CMK (cell line): ENCODE data around the gene TICAM2.
A peak's percentile ranks its signal among the peaks of the same experiment; 100 is the strongest.

Experiments
- DNase-seq: peaks from one replicate; pipeline ENCODE4 v3.0.0-alpha.2; 2010; ENCODE audit warnings: low read depth

The TICAM2 gene

GRCh38 chr5:115568668-115569067, 33.6 kb downstream of the TICAM2 start:
- DNase-seq, result no peak

- DNase-seq, result no peak
These were observed 37.0 kb downstream of the TICAM2 start for GRCh38 chr5:115565233-115565632.

- DNase-seq, result no peak
These were observed 41.1 kb downstream of the TICAM2 start for GRCh38 chr5:115561176-115561575.

GRCh38 chr5:115559524-115559923, 42.8 kb downstream of the TICAM2 start:
- DNase-seq, result no peak

GRCh38 chr5:115558388-115558956, 43.8 kb downstream of the TICAM2 start:
- DNase-seq, result no peak

GRCh38 chr5:115557667-115558387, 44.5 kb downstream of the TICAM2 start:
- no peak for DNase-seq

GRCh38 chr5:115556276-115556675, 46.0 kb downstream of the TICAM2 start:
- DNase-seq, result no peak

GRCh38 chr5:115555084-115555633, 47.1 kb downstream of the TICAM2 start:
- no peak for DNase-seq

- no peak for DNase-seq
These were observed 49.2 kb downstream of the TICAM2 start for GRCh38 chr5:115553082-115553481.

- no peak for DNase-seq
These were observed 50.9 kb downstream of the TICAM2 start for GRCh38 chr5:115551415-115551814.

- DNase-seq, result no peak
These were observed 53.1 kb downstream of the TICAM2 start for GRCh38 chr5:115549154-115549553.

- DNase-seq, result no peak
These were observed 53.6 kb downstream of the TICAM2 start for GRCh38 chr5:115548683-115549082.

GRCh38 chr5:115545351-115545882, 56.9 kb downstream of the TICAM2 start:
- DNase-seq, result no peak

- peak; percentile 67 for DNase-seq
These were observed 57.6 kb downstream of the TICAM2 start, which contains the start of gene FEM1C for GRCh38 chr5:115544436-115545350. TSS of gene FEM1C (minus strand) at chr5:115544775. CDS start at chr5:115543493, 1,282 bp downstream.

- DNase-seq, result no peak
These were observed 58.2 kb downstream of the TICAM2 start for GRCh38 chr5:115544043-115544435.

- DNase-seq, result no peak
These were observed 58.8 kb downstream of the TICAM2 start for GRCh38 chr5:115543365-115544042.

- DNase-seq, result no peak
These were observed 59.5 kb downstream of the TICAM2 start for GRCh38 chr5:115542651-115543364.

- DNase-seq, result no peak
These were observed 60.2 kb downstream of the TICAM2 start for GRCh38 chr5:115542086-115542485.

- DNase-seq, result no peak
These were observed 60.7 kb downstream of the TICAM2 start for GRCh38 chr5:115541611-115542010.

- no peak for DNase-seq
These were observed 66.7 kb downstream of the TICAM2 start for GRCh38 chr5:115535479-115536035.

- no peak for DNase-seq
These were observed 69.8 kb downstream of the TICAM2 start for GRCh38 chr5:115532517-115532916.
